HL-60/S4 treated with phorbol 12-myristate 13-acetate at 8.2 ng/mL for 4 days and 3 days (cell line): Measurements from ENCODE around the gene FIZ1.
"Not testable (repeated sequence)": the region's sequence is repeated elsewhere in the genome, so short reads cannot be mapped to it uniquely, and the experiment has no call there.

ENCODE experiments used
- in situ Hi-C: fragments of 300-500 bp; cut with MboI; formaldehyde crosslinking; loops from 2 replicates; pipeline ENCODE4 v1.15.0; 2022; ENCODE audit warnings: low sequenced_read_pairs

Gene FIZ1

GRCh38 chr19:55598034-55598433 lies 1.3 kb downstream of the FIZ1 start:
- in situ Hi-C loops = no loop called here

GRCh38 chr19:55597501-55597921 lies 1.8 kb downstream of the FIZ1 start:
- in situ Hi-C loops = no loop called here

- in situ Hi-C loops = no loop called here
Measured at GRCh38 chr19:55596304-55596703, 3.0 kb downstream of the FIZ1 start.

- in situ Hi-C loops = no loop called here
Measured at GRCh38 chr19:55594996-55595545, 4.2 kb downstream of the FIZ1 start.

GRCh38 chr19:55593096-55593772 lies 6.1 kb downstream of the FIZ1 start:
- in situ Hi-C loops = no loop called here

- in situ Hi-C loops = no loop called here
Measured at GRCh38 chr19:55592391-55593090, 6.8 kb downstream of the FIZ1 start.

GRCh38 chr19:55591555-55591954 lies 7.8 kb downstream of the FIZ1 start:
- in situ Hi-C loops = no loop called here

GRCh38 chr19:55590617-55591016 lies 8.7 kb downstream of the FIZ1 start:
- in situ Hi-C loops = no loop called here

- in situ Hi-C loops = no loop called here
Measured at GRCh38 chr19:55590109-55590508, 9.2 kb downstream of the FIZ1 start.

GRCh38 chr19:55588738-55589137 lies 10.6 kb downstream of the FIZ1 start:
- in situ Hi-C loops = no loop called here

GRCh38 chr19:55586976-55587668 lies 12.2 kb downstream of the FIZ1 start:
- in situ Hi-C loops = no loop called here

GRCh38 chr19:55585658-55586339 lies 13.5 kb downstream of the FIZ1 start:
- in situ Hi-C loops = no loop called here

- in situ Hi-C loops = no loop called here
Measured at GRCh38 chr19:55584871-55585270, 14.4 kb downstream of the FIZ1 start.

- in situ Hi-C loops = not testable (repeated sequence)
Measured at GRCh38 chr19:55583897-55584296, 15.4 kb downstream of the FIZ1 start.

- in situ Hi-C loops = not testable (repeated sequence)
Measured at GRCh38 chr19:55582284-55582683, 17.0 kb downstream of the FIZ1 start.

GRCh38 chr19:55581823-55582223 lies 17.5 kb downstream of the FIZ1 start:
- in situ Hi-C loops = no loop called here

- in situ Hi-C loops = no loop called here
Measured at GRCh38 chr19:55581145-55581822, 18.0 kb downstream of the FIZ1 start.

- in situ Hi-C loops = no loop called here
Measured at GRCh38 chr19:55580628-55581144, 18.6 kb downstream of the FIZ1 start, which contains the start of gene ZNF579. ZNF579 (minus strand) TSS chr19:55580848; CDS start chr19:55579639, 1,209 bp downstream.

- in situ Hi-C loops = no loop called here
Measured at GRCh38 chr19:55579766-55580621, 19.3 kb downstream of the FIZ1 start.
